ENCODE data around the gene FMN1.

FMN1 gene

DNA sequence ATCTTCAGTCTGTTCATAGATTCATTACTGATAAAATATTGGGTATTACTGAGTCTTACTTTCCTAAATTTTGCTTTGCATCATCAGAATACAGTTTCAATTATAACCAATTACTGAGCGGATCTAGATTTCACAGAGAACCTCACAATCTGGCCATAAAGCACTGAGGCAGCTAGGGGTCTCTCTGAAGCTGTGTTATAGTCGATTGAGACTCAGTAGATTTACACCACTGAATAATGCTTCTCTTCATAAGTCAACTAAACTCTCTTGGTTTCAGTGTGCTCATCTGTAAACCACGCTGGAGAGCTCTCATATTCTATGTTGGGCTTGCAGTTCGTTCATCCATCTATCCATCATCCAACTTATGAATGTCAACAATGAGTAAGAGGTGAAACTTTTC, 296.1 kb downstream of the FMN1 start:
- peak; percentile 51 for FAIRE-seq

DNA sequence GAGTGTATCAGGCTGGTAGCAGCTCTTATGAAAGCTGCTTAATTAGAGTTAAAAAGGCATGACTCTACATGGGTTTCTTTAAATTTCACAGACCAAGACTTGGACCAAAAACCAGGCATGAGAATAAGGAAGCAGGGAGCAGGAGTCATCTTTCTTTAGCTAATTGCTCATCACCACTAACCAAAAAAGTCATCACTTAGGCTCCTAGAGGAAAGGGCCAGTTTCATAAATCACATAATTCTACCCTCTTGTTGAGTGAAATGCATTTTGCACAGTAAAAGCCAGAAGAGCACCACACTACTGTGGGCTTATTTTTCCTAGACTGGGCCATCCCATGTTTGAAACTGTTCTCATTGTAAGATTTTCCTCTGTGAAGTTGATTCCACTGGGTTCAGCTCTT, 301.1 kb downstream of the FMN1 start:
- DNase-seq (ENCODE audit: insufficient read length, low spot score): no peak
- FAIRE-seq: no peak

More for the DNA sequence above, 296.1 kb downstream of the FMN1 start:
- no peak for DNase-seq (ENCODE audit: insufficient read length, low spot score)

DNA sequence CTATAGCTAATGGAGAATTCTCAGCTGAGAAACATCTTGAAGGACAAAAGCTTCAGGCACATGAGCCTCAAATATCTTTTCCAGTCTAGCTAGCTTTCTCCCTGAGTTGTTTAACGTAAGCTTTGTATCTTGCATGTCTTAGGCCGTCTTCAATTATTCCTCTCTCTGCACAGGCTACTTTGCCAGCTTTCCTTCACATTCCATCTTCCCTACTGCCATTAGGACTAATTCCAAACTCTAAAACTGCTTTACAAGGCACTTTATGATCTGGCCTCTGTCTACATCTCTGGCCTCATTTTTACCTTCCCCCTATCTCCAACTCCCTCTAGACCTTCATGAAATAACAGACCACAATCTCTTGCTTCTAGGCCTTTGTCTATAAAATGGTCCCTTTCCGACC, 305.3 kb downstream of the FMN1 start:
- DNase-seq (ENCODE audit: insufficient read length, low spot score): no peak
- no peak for FAIRE-seq

DNA sequence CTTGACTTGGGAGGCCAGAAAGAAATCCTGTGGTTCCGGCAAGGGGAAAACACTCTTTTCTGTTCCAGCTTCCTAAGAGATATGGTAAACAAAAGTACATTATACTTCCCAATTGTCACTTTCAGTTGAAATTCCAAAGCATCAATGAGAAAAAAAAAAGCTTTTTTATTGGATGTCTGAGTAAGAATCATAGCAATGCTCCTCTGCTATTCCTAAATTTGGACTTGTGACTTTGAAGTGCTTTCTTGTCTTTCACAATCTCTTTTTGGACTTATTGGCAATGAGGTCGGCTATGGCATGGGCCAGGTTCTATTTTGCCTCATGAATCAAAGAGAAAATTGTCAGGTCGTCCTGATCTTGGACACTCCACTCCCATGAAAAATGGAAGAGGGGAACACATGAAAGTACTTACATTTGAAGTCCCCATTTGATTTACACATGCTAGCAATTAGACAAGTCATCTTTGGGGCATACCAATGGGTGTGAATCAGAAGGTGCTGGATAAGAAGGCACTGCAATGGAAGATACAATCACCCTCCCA, 306.2 kb downstream of the FMN1 start:
- FAIRE-seq: no peak

DNA sequence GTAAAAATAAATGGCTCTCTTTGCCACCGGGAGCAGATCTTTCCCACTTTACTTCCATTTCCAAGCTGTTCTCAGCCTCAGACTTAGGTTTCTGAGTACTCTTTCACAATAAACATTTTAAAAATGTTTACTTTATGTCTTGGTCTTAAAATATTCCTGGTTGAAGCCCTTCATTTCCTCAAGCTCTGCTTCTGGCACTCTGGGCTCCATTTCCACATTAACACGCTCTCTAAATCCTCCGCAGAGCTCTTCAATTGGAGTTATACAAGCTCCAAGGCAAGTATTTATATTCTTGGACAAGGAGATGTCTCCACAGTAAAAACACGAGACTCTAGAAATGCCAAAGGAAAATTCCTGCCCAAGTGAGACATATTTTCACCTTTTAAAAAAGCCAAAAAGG, 307.4 kb downstream of the FMN1 start:
- no peak for DNase-seq (ENCODE audit: insufficient read length, low spot score)
- no peak for FAIRE-seq

More for the DNA sequence above, 306.2 kb downstream of the FMN1 start:
- no peak for DNase-seq (ENCODE audit: insufficient read length, low spot score)

DNA sequence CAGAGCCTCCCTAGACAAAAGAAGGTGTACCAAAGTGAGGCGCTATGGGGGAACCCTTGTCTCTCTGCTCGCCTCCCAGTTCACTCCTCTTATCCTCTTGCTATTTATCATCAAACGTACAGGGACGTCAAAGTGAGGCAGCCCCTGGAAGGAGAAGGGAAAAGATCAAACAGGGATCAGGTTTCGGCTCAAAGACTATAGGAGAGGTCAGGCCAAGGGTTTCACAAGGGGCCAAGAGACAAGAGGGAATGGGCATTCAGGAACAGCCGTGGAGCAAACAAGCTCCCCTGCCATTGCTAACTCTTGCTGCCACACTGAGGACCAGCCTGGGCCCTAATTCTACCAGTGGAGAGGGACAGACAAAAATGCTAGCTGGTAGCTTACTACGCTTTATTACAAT, 308.1 kb downstream of the FMN1 start:
- FAIRE-seq: no peak
- no peak for DNase-seq (ENCODE audit: insufficient read length, low spot score)

DNA sequence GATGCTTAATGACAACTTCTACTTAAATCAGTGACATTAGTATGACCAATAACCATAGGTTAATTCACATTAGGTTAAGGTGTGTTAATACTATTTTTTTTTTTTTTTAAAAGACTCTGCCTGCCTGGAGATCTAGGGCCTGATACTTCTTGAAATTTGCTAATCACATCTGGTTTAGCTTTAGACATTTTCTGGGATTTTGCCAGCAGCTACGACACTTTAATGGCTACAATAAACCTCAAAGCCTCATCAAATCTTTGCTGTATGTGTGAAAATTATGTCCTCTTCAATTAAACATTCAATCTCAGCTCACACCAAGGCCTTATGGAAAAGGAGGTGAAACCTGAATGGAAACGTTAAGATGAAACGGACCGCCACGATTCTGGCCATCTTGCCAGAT, 308.8 kb downstream of the FMN1 start:
- FAIRE-seq (no peak), DNase-seq (ENCODE audit: insufficient read length, low spot score) (no peak)

DNA sequence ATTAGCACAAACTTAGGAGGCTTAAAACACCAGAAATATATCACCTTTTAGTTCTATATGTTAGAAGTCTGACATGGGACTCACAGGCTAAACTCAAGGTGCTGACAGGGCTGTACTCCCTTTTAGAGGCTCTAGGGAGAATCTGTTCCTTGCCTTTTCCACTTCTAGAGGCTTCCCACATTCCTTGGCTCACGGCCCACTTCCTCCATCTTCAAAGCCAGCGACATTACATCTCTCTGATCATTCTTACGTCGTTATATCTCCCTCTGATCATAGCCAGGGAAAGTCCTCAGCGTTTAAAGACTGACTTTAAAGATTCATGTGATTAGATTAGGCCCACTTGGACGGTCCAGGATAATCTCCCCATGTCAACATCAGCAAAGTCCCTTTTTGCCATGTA, 310.4 kb downstream of the FMN1 start:
- FAIRE-seq (no peak), DNase-seq (ENCODE audit: insufficient read length, low spot score) (no peak)

DNA sequence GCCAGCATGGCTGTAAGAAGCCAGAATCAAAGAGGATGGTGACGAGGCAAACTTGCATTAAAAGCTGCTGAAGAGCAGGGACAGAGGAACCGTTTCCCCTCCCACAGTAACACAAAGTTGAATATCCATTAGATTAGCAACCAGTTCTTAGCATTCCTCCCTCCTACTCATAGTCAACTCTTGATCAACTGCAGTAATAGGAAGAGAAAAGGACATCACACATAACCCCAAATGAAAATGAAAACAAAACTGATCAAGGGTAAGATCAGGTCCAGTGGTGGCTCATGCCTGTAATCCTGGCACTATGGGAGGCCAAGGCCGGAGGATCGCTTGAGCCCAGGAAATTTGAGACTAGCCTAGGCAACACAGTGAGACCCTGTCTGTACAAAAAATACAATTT, 311.6 kb downstream of the FMN1 start:
- FAIRE-seq: no peak
- no peak for DNase-seq (ENCODE audit: insufficient read length, low spot score)

DNA sequence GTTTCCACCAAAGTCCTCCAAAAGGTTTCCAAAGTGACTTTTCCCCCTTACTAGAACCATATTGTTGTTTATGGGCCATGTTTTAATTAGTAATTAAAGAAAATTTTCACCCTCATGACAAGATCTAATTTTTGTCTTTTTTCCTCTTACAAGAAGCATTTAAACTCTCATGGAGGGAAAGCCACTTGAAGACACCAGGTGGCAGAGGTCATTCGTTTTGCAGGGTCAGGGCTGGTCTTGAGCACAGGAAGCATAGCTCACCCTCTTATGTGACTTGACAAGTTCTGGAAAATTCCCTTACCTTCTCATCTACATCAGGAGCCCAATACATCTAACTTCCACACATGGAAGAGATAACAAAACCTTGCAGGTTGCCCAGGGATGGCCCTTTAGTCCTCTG, 313.0 kb downstream of the FMN1 start:
- no peak for DNase-seq (ENCODE audit: insufficient read length, low spot score)
- FAIRE-seq: no peak

DNA sequence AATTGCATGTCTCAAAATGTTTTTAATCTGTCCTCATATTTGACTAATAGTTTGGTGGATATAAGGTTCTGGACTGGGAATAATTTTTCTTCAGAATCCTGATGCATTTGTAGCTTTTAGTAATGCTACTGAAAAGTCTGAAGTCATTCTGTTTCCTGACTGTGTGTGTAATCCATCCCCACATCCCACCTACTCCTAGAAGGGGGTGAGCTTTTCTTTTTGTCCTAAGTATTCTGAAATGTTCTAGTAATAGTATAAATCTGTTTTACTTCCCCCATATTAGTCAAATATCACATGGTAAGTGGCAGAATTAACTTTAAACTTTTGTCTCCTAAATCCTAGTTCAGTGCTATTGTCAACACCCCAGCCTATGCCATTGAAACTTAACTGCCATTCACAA, 313.9 kb downstream of the FMN1 start:
- FAIRE-seq (no peak), DNase-seq (ENCODE audit: insufficient read length, low spot score) (no peak)

DNA sequence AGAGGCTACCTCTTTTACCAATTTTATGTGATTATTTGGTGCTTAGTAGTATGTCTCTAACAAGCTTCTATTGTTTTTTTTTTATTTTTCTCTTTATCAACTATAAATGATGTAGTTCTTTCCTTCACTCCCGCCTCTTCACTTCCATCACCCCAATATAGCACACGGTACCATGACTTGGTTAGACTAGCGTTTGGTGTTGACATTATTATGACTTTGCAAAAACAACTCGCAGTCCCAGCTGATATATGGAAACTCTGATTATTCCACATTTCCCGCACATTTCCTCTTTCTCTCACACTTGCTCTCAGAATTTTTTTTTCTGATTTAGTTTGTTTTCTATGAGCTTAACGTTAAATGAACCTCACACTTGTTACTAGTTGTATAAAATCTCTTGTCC, 314.5 kb downstream of the FMN1 start:
- FAIRE-seq (no peak), DNase-seq (ENCODE audit: insufficient read length, low spot score) (no peak)

DNA sequence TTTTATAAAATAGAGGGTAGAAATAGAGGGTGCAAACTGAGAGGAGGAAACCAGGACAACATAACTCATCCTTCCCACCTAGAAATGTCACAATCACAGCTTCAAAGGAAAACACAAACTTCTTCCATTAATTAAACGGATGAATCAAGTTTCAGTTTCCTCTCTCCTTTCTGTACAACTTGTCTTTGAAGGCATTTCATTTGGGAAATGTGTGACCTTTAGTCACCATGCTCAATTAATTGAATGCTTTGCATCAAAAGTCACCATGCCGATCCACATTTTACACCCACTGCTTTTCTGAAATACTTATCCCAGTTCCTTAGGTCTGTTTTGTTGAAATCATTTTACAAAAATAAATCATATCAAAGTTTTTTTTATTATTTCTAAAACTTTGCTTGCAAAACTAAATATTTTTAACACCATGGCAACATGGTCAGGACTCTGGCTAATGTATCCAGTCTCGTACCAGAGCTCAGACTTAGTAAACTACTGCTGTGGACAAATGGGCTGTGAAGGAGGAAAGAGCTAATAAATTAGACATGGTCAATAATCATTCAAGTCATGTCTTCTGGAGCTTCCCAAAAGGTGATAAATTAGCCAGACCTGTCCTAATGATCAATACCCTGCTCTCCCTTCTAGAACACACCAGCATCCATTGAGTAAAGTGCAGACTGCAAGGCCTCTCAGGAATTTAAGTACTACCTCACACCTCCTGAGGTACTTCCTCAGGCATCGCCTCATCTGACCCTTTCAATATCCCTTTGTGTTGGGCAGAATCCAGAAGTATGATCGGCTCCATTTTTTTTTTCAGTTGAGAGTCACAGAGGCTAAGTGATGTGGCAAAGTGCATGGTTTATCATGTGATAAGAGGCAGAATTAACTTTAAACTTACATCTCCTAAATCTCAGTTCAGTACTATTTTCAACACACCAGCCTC, 315.4 kb downstream of the FMN1 start:
- no peak for FAIRE-seq

DNA sequence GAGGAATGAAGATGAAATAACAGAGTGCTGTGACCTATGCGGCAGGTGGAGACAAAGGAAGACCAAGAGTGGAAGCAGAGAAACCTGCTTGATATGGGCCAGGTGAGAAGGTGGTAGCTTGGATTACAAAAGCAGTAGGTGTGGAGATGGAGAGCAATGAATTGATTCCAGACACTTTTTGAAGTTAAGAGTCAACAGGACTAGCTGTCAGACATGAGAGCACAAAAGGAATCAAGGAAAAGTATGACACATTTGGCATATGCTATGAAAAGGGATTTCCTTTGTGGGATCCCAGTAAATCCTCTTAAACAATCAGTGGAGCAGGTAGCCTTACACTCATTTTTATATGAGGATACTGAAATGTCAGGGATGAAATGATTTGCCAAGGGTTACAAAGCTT, 316.2 kb downstream of the FMN1 start:
- FAIRE-seq: no peak
- no peak for DNase-seq (ENCODE audit: insufficient read length, low spot score)

More for the DNA sequence above, 315.4 kb downstream of the FMN1 start:
- no peak for DNase-seq (ENCODE audit: insufficient read length, low spot score)

DNA sequence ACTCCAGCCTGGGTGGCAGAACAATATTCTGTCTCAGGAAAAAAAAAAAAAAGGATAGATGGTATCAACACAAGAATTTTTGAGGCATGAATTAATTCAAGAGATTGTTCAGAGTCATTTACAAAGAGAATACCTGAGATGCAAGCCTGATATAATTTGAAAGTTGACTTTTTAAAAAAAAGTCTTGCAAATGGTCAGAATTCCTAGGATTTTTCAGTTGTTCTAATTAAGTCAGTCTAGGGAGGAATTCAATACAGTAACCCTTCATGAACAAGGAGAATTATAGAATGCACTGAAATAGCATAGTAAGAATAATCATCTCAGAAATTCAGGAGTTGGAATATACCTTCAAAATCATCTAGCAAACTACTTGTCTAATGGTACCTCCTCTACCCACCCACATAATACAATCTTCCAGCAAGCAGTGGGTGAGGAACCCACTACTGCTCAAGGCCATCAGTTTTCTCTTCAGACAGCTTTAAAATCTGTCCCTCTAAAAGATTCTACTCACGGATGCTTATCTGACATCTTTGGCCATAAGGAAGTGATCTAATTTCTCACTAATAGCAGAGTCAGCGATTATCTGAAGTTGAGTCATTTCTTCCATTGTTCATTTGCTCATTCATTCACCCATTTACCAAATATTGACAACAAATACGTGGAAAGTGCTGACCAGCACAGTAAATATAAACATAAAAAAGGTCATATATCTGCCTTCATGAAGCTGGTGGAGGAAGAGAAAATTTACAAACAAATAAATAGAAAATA, 317.1 kb downstream of the FMN1 start:
- DNase-seq (ENCODE audit: insufficient read length, low spot score) (no peak), FAIRE-seq (no peak)

DNA sequence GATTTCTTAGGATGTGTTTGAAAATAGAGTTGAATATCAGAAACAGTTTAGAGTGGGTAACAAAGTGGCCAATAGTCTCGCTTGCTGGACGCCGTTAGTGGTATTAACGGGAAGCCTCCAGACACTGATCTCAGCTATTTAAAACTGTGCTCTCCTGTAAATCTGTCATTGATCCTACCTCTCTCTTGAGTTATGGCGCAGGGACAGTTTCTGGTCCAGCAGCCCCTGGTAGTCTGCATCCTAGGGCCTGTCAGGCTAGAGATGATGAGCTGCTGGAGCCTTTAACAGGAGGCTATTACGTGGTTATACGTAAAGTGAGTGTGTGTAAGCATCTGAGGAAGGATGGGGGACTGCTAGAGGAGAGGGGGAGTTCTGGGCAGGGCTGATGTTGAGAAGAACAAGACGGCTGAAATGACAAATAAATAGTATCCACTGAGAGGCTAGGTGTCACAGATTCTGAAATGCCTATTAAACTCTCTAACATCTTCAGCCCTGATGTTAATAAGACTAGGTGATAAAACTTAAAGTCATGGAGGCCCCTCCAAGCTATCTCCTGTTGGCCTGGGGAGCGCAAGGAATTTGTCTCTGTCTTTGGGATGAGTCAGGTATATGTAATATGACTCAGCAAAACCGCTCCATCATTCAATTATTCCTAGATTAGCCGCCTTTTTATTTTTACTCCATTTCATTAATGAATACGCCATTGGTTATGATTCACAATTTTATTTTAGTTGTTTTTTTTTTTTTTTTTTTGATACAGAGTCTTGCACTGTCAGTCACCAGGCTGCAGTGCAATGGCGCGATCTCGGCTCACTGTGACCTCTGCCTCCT, 321.0 kb downstream of the FMN1 start:
- FAIRE-seq (no peak), DNase-seq (ENCODE audit: insufficient read length, low spot score) (no peak)

DNA sequence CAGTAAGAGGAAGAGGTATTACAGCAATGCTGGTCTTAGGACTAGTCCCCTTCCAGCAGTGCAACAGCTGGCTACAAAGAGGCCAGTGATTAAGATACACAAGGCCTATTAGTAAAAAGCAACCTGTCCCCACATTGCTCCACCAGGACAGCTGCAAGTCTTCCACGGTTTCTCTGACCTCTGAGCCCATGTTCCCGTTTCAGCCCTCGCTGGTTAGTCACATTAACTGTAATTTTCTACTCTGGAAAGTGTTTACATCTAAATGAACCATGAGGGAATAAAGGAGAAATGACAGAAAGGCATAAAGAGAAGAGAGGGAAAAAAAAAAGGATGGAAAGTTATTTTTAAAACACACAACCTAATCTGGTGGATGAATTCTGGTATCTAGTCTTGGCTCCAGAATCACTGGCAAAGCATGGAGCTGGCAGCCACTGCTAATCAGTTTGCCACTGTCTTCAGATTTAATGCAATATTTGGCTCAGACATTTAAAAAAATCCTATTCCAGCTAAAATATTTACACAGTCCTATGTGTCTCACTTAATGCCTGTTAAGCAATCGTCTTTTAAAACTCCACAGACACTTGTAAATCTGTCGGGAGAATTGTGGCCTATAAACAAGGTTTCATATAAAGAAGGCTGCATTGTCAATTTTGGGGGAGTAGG, 321.8 kb downstream of the FMN1 start:
- DNase-seq (ENCODE audit: insufficient read length, low spot score) (no peak), FAIRE-seq (no peak)

DNA sequence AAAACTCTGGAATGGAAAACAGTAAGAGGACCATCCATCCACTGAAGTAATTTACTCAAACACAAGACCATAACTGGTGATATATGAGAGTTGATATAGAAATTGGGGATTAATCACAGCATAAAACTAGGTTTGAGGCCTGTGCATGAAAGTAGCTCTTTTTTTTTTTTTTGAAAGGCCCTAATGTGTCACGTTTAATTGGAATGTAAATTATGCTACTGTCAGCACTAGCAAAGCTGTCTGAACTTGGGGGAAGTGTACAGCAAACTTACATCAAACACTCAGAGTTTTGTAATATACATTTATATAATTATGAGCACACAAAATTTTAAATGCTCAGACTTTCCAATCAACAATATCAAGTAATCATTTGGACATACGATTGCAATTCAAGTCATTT, 322.6 kb downstream of the FMN1 start:
- DNase-seq (ENCODE audit: insufficient read length, low spot score) (no peak), FAIRE-seq (no peak)

DNA sequence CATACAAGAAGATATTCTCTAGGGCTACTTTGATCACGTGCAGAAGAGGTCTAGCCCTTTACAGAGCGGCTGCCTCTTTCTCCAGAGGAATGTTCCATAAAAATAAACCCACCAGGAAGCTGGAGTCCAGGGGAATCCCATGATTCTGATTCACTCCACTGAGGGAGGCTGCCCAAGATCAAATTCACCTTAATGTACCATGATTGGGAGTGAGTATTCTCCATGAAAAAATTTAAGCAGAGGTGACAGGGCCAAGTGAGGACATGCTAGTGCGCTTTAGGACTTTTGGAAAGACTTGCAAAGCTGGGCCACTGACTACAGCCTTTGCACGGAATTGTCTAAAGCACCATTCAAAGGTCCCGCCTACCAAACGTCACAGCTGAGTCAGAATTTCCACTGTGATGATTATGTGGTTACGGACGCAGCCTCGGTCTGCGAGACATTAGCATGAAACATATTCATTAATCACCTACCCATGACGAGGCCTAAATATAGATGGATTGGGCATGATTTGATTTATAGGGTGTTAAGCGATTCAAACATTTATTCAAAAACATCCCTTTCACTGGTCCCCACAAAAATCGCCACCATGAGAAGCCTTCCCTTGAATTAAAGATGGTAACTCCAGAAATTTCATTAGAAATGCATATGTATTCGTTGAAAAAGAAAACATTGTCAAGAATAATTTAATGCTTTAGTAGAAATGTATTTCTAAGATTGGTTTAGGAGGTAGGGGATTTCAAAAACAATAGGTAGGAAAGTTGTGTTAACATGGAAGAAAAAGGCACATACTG, 324.1 kb downstream of the FMN1 start:
- DNase-seq (ENCODE audit: insufficient read length, low spot score) (peak; percentile 23), FAIRE-seq (peak; percentile 84)
